AG04449 (cell line): ENCODE results near the gene MYL6B.

Experiments used
- CTCF ChIA-PET: fragments of 350-600 bp; formaldehyde crosslinking; extraction: SDS; loops from one replicate; lab custom pipeline; 2021; ENCODE audit warnings: antibody characterized with exemption; lab: Yijun Ruan, JAX
- POLR2A ChIA-PET: fragments of 400-600, 350-600 bp; formaldehyde crosslinking; extraction: SDS; loops from one replicate; lab custom pipeline; 2020; ENCODE audit warnings: antibody characterized with exemption, inconsistent platforms; lab: Yijun Ruan, JAX
- DNase-seq: peaks from one replicate; pipeline ENCODE4 v3.0.0-alpha.2; 2010; ENCODE audit warnings: low read depth, low spot score
- H3K4me3 ChIP-seq: 2 replicates; pipeline ENCODE4 v1.5.1; 2011; ENCODE audit warnings: low read depth, mild to moderate bottlenecking, control low read depth, low read length
- CTCF ChIP-seq: IDR thresholded peaks from one replicate; pipeline ENCODE4 v1.5.1; 2011; ENCODE audit warnings: mild to moderate bottlenecking, moderate library complexity, low read length, control low read depth, inconsistent platforms; ENCODE audit not compliant: insufficient read depth; ENCODE audit errors: missing control alignments

MYL6B gene

GRCh38 chr12:56165369-56165768, 13.0 kb downstream of the MYL6B start:
- ChIA-PET CTCF (interaction anchor here (1.2 to 2.6 kb wide), 3 partner anchors 24 to 118 kb away, joined by 4 to 13 read pairs (median 5); partner anchors contain the start of genes SMARCC2 and ZC3H10), POLR2A (interaction anchor here (0.7 to 1.3 kb wide), 3 partner anchors 18 to 40 kb away, joined by 4 to 6 read pairs (median 4); partner anchors contain the start of gene ESYT1)
- DNase-seq = no peak
- TF ChIP-seq CTCF = no peak
- no peak overlapping the region for H3K4me3 ChIP-seq

- CTCF ChIA-PET = interaction anchor here (1.9 kb wide), 1 partner anchor 20 kb away, joined by 12 read pairs; the partner anchor contains the start of gene SMARCC2
These were observed 16.9 kb downstream of the MYL6B start for GRCh38 chr12:56169229-56169759.

GRCh38 chr12:56172839-56173238, 20.5 kb downstream of the MYL6B start:
- POLR2A ChIA-PET = interaction anchor here (1.3 kb wide), 1 partner anchor 10 kb away, joined by 10 read pairs; no protein-coding TSS in a partner anchor
- no peak for TF ChIP-seq CTCF

More at GRCh38 chr12:56169229-56169759, 16.9 kb downstream of the MYL6B start:
- no peak overlapping the region for H3K4me3 ChIP-seq
- POLR2A ChIA-PET = interaction anchor here (1.5 kb wide), 1 partner anchor 8 kb away, joined by 8 read pairs; no protein-coding TSS in a partner anchor
- DNase-seq = no peak
- TF ChIP-seq CTCF = no peak

GRCh38 chr12:56178347-56178746, 26.0 kb downstream of the MYL6B start:
- POLR2A ChIA-PET = no interaction called here
- no peak for TF ChIP-seq CTCF
- H3K4me3 ChIP-seq = no peak overlapping the region
- CTCF ChIA-PET = interaction anchor here (1.2 to 7.9 kb wide), 4 partner anchors 10 to 52 kb away, joined by 3 to 83 read pairs (median 4); partner anchors contain the start of gene SMARCC2
- no peak for DNase-seq

More at GRCh38 chr12:56172839-56173238, 20.5 kb downstream of the MYL6B start:
- CTCF ChIA-PET = interaction anchor here (1.8 to 7.9 kb wide), 2 partner anchors 8 to 16 kb away, joined by 6 to 83 read pairs; partner anchors contain the start of gene SMARCC2
- H3K4me3 ChIP-seq = no peak overlapping the region
- DNase-seq = no peak

GRCh38 chr12:56186957-56187356, 34.6 kb downstream of the MYL6B start:
- DNase-seq = no peak
- no peak overlapping the region; the same call in 1 of the 2 replicates for H3K4me3 ChIP-seq
- no peak for TF ChIP-seq CTCF
- CTCF ChIA-PET = interaction anchor here (1.0 to 7.4 kb wide), 8 partner anchors 11 to 448 kb away, joined by 3 to 311 read pairs (median 66); partner anchors contain the start of genes ESYT1, RNF41 and ZC3H10
- POLR2A ChIA-PET = interaction anchor here (1.0 to 3.2 kb wide), 2 partner anchors 34 to 59 kb away, joined by 3 to 27 read pairs; partner anchors contain the start of gene ESYT1
